HG02943 (cell line): Measurements from ENCODE around the gene MEG3.
"Not testable (repeated sequence)": the region's sequence is repeated elsewhere in the genome, so short reads cannot be mapped to it uniquely, and the experiment has no call there.

Source experiments
- ATAC-seq: cut with Tn5 transposase; IDR thresholded peaks from one replicate; pipeline ENCODE4 v1.9.1; 2021; ENCODE audit warnings: mild to moderate bottlenecking, low read depth, moderate library complexity; ENCODE audit not compliant: unreplicated experiment

MEG3 gene

DNA sequence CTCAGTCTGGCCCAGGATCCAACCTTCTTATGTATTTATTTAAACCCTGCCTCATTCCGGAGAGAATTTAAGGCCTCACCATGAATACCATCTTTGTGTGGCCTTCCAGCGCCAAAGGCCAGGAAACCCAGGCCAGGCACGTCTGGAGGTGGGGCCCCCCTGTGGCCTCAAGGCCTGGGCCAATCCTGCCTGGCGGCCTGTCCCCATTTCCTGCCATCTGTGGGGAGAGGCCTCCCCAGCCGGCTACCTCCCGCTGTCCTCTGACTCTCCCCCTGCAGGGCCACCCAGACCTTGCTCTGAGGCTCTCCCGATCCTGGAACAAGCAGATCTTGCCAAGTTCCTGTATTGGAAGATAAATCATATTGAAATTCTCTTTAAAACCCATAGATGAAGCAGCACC, 37.4 kb upstream of the MEG3 start:
- ATAC-seq: no peak

- no peak for ATAC-seq
Observed at GRCh38 chr14:100788942-100789341, 37.0 kb upstream of the MEG3 start.

DNA sequence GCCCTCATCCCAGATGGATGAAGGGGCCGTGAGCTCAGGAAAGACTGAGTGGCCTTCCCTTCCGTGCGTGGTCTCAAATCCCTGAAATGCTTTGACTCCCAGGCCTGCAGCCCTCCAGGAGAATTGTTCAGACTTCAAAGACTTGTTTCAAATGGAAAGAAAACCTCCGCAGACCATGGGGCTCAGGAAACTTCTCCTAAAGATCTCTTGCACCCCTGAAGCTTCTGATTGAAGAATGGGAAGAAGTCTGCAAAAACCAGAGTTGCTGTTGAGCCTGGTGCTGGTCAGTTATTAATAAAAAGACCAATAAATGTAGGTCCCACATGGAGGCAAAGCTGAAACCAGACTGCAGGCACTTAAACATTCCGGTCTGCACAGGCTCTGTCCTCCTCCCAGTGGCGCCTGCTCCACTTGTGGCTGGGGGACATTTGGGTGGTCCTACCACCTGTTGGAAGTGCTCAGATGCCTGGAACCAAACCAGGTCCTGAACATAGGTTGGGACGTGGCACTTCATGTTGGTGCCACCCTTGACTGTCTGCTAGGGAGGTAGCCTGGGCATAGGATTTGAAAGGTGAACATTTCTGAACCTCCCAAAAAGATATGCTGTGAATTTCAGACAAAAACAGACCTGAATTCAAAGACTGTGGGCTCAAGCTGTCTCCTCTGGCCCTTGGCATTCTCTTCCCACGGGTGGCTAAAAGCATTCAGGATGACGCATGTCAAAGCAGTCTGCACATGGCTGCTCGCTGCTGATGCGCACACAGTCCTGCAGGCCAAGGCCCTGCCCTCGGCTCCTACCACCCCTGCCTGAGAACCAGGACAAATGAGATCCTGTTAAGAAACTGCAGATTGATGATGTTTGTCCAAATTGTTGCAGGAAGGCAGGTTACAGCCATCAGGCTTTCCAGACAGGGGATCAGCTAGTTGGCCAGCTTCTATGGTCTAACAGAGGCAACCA, 36.2 kb upstream of the MEG3 start:
- ATAC-seq: no peak

GRCh38 chr14:100790502-100791347, 35.2 kb upstream of the MEG3 start:
- no peak for ATAC-seq

DNA sequence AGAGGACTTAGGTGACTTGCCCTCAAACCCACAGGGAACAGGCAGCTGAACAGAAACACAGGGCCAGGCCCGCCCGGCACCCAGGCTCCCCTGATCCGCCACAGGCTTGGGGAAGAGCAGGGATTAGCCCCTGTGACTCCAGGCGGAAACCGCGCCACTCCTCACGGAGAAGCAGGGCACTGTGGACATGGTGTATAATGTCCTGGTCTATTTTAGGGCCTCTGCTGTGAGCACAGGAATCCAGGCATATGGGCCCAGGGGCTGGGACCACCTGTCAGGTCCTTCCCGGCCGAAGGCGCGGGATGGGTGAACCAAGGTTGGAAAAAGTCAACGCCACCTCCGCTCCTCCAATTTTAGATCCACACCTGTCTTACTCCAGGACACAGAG, 34.6 kb upstream of the MEG3 start:
- no peak for ATAC-seq

GRCh38 chr14:100791995-100792394, 33.9 kb upstream of the MEG3 start:
- no peak for ATAC-seq

- no peak for ATAC-seq
Observed at GRCh38 chr14:100796946-100797345, 29.0 kb upstream of the MEG3 start.

GRCh38 chr14:100800041-100800440, 25.9 kb upstream of the MEG3 start:
- no peak for ATAC-seq

DNA sequence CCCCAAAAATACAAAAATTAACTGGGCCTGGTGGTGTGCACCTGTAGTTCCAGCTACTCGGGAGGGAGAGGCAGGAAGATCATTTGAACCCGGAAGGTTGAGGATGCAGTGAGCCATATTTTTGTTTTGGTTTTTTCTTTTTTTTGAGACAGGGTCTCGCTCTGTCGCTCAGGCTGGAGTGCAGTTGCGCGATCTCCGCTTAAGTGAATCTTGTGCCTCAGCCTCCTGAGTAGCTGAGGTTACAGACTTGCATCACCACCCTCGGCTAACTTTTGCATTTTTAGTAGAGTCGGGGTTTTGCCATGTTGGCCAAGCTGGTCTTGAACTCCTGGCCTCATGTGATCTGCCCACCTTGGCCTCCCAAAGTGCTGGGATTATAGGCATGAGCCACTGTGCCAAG, 24.5 kb upstream of the MEG3 start:
- ATAC-seq: not testable (repeated sequence)

GRCh38 chr14:100802179-100802578, 23.7 kb upstream of the MEG3 start:
- ATAC-seq: no peak

DNA sequence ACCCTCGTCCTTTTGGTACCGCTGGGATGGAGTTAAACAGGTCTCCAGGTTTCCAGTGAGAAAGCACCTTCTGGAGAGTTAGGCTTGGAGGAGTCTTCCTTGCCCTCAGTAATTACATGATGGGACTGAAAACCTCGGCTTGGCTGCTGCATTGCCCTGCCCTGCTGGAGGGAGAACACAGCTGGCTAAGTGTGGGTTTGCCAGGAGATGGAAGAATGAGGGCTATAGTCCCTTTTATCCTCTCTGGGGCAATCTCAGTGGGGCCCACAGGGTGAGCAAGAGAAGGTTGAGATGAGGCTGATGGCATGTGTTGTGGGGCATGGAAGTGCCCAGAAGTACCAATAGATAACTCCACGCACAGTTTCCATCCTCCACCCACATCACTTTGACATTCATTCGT, 23.2 kb upstream of the MEG3 start:
- no peak for ATAC-seq

- no peak for ATAC-seq
Observed at GRCh38 chr14:100803226-100803625, 22.7 kb upstream of the MEG3 start.

DNA sequence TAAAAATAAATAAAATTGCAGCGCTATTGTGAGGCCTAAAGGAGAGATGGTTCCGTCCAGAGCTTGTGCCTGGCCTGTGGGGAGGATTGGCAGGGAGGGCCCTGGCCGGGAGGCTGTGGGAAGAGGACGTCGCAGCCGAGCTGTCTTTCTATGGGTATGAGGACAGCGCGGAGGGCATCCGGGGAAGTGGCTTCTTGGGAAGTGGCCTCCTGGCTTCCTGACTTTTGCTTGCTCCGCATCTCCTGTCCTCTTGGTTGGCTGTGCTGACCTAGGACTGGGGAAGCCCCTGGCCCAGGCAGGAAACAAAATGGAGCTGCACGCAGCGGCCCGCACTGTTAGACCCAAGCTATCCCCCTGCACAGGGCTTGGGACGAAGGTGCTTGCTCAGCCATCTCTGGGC, 22.2 kb upstream of the MEG3 start:
- ATAC-seq: no peak

GRCh38 chr14:100804138-100804537, 21.8 kb upstream of the MEG3 start:
- ATAC-seq: no peak

- no peak for ATAC-seq
Observed at GRCh38 chr14:100804558-100805309, 21.2 kb upstream of the MEG3 start.

DNA sequence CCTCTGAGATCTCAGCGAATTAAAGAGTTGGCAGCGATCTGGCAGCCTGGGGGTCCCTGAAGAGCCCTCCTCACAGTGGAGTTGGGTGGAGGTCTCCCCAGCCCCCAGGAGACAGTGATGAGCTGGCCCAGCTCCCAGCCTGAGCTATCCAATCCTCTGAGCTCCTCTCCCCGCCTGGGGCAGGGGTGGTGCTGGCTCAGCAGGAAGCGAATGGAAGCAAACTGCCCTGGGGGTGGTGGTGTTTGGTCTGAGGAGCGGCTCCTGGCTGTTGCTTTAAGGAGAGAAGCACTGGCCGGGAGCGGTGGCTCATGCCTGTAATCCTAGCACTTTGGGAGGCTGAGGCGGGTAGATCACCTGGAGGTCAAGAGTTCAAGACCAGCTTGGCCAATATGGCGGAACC, 19.5 kb upstream of the MEG3 start:
- no peak for ATAC-seq

GRCh38 chr14:100807496-100807895, 18.4 kb upstream of the MEG3 start:
- ATAC-seq: no peak

- ATAC-seq: no peak
Observed at GRCh38 chr14:100807979-100808734, 17.8 kb upstream of the MEG3 start.

- ATAC-seq: no peak
Observed at GRCh38 chr14:100810435-100810834, 15.5 kb upstream of the MEG3 start.

DNA sequence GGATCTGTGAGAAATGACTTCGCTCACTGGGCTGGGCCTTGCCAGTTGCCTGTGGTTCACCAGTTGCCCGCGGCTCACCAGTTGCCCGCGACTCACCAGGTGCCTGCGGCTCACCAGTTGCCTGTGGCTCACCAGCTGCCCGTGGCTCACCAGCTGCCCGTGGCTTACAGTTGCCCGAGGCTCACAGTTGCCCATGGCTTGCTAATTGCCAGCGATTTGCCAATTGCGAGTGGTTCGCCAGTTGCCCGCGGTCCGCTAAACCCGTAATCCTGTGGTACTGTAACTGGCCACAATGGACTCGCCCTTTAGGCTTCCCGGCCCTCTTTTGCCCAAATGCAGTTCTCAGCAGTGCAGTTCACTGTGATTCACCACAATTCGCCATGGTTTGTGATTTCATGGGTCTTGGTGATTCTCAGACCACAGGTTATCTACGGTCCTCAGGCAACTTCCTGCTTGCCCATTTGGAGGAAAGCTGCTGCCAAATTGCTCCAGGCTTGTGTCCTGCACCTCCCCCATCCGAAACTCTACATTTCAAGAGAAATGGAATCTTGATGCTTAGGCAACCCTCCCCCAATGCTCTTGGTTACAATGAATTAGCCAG, 15.0 kb upstream of the MEG3 start:
- no peak for ATAC-seq
